ENCODE results near the gene CNTNAP2.

CNTNAP2 gene

DNA sequence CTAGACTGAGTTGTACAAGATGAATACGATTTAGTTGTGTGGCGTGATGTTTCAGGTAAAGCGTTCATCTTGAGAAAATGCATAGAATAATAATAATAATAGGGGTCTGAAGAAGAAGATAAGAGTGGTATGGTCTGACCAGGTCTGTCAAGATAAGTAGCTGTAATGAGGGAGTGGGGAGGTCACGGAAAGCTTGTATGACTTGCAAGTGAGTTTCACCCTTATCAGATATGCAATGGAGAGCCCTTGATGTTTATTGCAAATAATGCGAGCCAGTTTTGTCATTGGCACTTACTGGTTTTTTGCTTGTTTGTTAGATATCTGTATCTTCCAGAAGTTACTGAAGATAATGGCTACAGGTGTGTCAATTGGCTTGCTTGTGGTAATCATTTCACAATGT, 611.5 kb downstream of the CNTNAP2 start:
- TF ChIP-seq, protein P1, sequence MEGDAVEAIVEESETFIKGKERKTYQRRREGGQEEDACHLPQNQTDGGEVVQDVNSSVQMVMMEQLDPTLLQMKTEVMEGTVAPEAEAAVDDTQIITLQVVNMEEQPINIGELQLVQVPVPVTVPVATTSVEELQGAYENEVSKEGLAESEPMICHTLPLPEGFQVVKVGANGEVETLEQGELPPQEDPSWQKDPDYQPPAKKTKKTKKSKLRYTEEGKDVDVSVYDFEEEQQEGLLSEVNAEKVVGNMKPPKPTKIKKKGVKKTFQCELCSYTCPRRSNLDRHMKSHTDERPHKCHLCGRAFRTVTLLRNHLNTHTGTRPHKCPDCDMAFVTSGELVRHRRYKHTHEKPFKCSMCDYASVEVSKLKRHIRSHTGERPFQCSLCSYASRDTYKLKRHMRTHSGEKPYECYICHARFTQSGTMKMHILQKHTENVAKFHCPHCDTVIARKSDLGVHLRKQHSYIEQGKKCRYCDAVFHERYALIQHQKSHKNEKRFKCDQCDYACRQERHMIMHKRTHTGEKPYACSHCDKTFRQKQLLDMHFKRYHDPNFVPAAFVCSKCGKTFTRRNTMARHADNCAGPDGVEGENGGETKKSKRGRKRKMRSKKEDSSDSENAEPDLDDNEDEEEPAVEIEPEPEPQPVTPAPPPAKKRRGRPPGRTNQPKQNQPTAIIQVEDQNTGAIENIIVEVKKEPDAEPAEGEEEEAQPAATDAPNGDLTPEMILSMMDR (conservative IDR thresholded peaks at IDR 0.05) = no peak
- TF ChIP-seq ZFX (IDR thresholded peaks at IDR 0.05) = no peak
- H3K27ac ChIP-seq = no peak overlapping the region

DNA sequence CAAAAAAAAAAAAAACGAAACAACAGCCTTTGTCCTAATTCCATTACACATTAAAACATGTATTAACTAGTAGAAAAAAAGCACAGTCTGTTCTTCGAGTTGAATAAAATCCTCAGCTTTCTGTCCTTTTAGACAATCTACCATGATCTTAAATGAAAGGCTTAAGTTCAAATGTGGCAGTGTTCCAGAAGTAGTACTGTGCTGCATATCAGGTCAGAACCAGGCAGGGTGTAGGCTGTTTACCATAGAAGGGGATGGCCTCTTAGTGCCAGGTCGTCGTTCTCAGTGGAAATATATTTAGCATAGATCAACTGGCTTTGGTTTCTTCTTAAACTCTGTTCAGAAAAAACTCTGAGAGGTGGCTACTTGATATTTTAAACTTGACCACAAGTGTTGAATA, 612.0 kb downstream of the CNTNAP2 start:
- TF ChIP-seq, protein P1 (conservative IDR thresholded peaks at IDR 0.05) = no peak
- TF ChIP-seq ZFX (IDR thresholded peaks at IDR 0.05) = no peak

DNA sequence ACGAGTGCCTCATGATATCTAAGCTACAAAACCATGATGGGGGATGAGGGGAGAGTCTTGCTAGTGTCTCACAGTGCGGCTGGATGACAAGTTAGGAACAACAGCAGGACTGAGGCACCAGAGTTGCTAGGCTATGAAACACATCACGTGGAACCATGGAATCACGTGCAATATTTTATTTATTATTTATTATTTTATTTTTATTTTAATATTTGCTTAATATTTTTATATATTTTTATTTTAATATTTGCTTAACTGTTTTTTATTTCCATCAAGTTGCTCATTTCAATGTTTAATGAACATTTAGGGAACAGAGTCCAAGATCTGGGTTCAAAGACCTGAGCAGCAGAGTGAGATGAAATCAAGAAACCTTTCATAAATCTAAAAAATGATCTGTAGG, 614.6 kb downstream of the CNTNAP2 start:
- TF ChIP-seq ZFX (IDR thresholded peaks at IDR 0.05) = no peak
- TF ChIP-seq, protein P1 (conservative IDR thresholded peaks at IDR 0.05) = no peak
- H3K27ac ChIP-seq = no peak overlapping the region

More for the DNA sequence above, 612.0 kb downstream of the CNTNAP2 start:
- no peak overlapping the region for H3K27ac ChIP-seq

DNA sequence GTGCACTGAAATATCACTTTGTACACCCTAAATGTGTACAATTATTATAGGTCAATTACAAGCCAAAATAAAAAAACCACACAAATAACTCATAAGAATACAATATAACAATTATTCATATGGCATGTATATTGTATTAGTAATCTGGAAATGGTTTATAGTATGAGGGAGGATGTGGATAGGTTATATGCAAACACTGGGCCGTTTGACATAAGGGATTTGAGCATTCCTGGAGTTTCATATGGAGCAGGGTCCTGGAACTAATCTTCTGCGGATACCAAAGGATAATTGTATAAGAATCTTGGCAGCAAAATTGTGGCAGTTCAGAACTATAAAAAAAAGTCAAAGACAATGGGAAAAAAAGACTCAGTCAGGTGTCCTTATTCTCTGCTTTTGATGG, 619.4 kb downstream of the CNTNAP2 start:
- TF ChIP-seq ZFX (IDR thresholded peaks at IDR 0.05) = no peak
- TF ChIP-seq, protein P1 (conservative IDR thresholded peaks at IDR 0.05) = no peak
- no peak overlapping the region for H3K27ac ChIP-seq

DNA sequence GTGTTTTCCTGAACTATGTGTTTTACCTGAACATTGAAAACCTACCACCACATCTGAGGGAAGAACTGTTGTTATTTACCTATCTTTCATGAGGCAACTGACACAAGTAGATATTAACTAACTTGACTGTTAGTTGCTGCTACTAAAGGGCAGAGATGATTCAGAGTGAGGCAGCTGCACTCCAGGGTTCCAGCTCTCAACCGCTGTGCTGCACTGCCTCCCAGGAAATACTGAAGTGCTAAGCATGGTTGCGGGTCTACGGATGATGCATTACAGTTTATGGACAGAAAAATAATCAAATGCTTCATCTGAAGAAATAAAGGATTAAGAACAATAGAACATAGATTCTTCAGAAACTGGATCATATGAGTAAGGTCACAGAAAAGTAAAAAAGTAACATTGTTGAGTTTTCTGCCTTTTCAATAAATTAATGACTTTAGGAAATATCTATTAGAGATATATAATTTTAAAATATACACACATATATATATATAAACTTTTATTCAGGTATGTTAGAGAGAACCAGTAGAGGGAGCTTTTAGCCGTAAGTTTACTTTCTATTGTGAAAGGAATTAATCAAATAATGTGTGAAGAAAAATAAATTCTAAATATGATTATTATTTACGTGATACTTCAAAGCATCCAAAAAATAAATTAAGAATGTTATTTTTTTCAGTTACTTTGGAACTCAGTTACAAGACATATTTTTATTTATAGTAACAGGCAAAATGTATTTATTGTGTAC, 620.0 kb downstream of the CNTNAP2 start:
- TF ChIP-seq, protein P1 (conservative IDR thresholded peaks at IDR 0.05) = peak; percentile 70
- no peak for TF ChIP-seq ZFX (IDR thresholded peaks at IDR 0.05)
- H3K27ac ChIP-seq = no peak overlapping the region

DNA sequence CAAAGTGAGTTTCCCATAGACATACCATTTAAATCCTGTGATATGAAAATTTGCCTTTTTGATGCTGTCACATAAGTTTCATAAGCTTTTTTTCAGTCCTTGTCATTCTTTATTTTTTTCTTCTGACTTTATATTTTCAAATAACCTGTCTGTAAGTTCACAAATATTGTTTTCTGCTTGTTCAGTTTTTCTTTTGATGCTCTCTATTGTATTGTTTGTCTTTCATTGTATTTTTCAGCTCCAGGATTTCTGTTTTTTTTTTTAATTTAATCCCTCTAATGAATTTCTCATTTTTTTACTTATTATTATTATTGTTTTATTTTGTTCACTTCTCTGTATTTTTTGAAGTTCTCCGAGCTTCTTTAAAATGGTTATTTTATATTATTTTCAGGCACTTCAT, 623.4 kb downstream of the CNTNAP2 start:
- TF ChIP-seq ZFX (IDR thresholded peaks at IDR 0.05) = no peak
- TF ChIP-seq, protein P1 (conservative IDR thresholded peaks at IDR 0.05) = no peak

DNA sequence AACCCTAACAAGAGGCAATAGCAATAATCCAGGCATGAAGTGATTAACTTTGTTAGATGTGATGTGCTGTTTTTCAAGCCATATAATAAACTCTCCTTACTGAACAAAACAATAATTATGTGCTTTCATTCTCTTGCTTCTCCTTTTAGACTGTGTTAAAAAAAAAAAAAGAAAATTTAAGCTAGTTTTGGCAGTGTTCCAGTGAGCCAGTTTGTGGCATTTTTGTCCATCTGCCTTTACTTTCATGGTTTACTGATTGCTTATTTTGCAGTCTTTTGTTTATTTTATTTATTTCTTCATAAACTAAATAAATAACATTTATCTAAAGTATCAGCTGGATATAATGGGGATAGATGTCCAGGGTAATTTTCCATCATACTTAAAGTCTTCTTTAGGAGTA, 625.3 kb downstream of the CNTNAP2 start:
- no peak for TF ChIP-seq ZFX (IDR thresholded peaks at IDR 0.05)
- TF ChIP-seq, protein P1 (conservative IDR thresholded peaks at IDR 0.05) = no peak
- H3K27ac ChIP-seq = no peak overlapping the region

More for the DNA sequence above, 623.4 kb downstream of the CNTNAP2 start:
- H3K27ac ChIP-seq = no peak overlapping the region

All from C4-2B (cell line).